SK-N-SH (cell line): ENCODE results near the gene FIZ1. TPM values are rescaled to one million over a fixed set of nuclear protein-coding genes. Genes with fewer than 3 reads are reported as not detected.
A peak's percentile ranks its signal among the peaks of the same experiment; 100 is the strongest.

ENCODE experiments used
- CTCF ChIA-PET: fragments of 300-600, 350-600 bp; formaldehyde crosslinking; extraction: SDS; loops from one replicate; lab custom pipeline; 2021; lab: Yijun Ruan, JAX
- POLR2A ChIA-PET: fragments of 350-600 bp; sonication (Branson Sonifier 250); formaldehyde crosslinking; extraction: SDS; loops from one replicate; lab custom pipeline; 2020; ENCODE audit warnings: antibody characterized with exemption, inconsistent platforms; lab: Yijun Ruan, JAX
- DNase-seq: peaks from one replicate; pipeline ENCODE4 v3.0.0; 2012
- H2AFZ ChIP-seq: fragments of 200-600 bp; sonication (generic); 2 replicates; pipeline ENCODE4 v1.8.1; 2016; ENCODE audit warnings: antibody characterized with exemption, mild to moderate bottlenecking, low read depth
- H3F3A ChIP-seq: fragments of 200-600 bp; sonication (generic); replicated peaks from 2 replicates; pipeline ENCODE3; 2016; ENCODE audit warnings: antibody characterized with exemption, mild to moderate bottlenecking; ENCODE audit not compliant: insufficient read depth
- H3K27ac ChIP-seq, 2 experiments: fragments of 200-500 bp in 1 of 2; fragments of 200-600 bp in 1 of 2; sonication (Bioruptor generic) in 1 of 2; sonication (generic), shearing (Covaris generic) in 1 of 2; 2 replicates each; pipeline versions ENCODE4 v1.5.1 to v1.6.1; 2014 to 2016; ENCODE audit warnings: low read depth in 2 of 2, inconsistent platforms in 1 of 2, low read length in 1 of 2, mild to moderate bottlenecking in 1 of 2, mixed read lengths in 1 of 2
- H3K27me3 ChIP-seq: fragments of 200-600 bp; sonication (generic), shearing (Covaris generic); 2 replicates; pipeline ENCODE4 v1.6.1; 2016; ENCODE audit warnings: mixed run types; ENCODE audit not compliant: insufficient read depth
- H3K36me3 ChIP-seq, 2 experiments: fragments of 200-500 bp in 1 of 2; fragments of 200-600 bp in 1 of 2; sonication (Bioruptor generic) in 1 of 2; sonication (generic) in 1 of 2; replicated peaks in 1 of 2; 2 replicates each; pipeline versions ENCODE3 to v1.5.1; 2014 to 2016; ENCODE audit warnings: low read length in 1 of 2, mild to moderate bottlenecking in 1 of 2; ENCODE audit not compliant: insufficient read depth in 2 of 2, control insufficient read depth in 1 of 2
- H3K4me1 ChIP-seq, 2 experiments: fragments of 200-500 bp in 1 of 2; fragments of 200-600 bp in 1 of 2; sonication (Bioruptor generic) in 1 of 2; sonication (generic), shearing (Covaris generic) in 1 of 2; 2 replicates each; pipeline versions ENCODE4 v1.5.1 to v1.6.1; 2014 to 2016; ENCODE audit warnings: low read depth in 1 of 2, low read length in 1 of 2, mixed run types in 1 of 2; ENCODE audit not compliant: insufficient read depth in 2 of 2, control insufficient read depth in 1 of 2
- H3K4me2 ChIP-seq: fragments of 200-600 bp; sonication (generic), shearing (Covaris generic); 2 replicates; pipeline ENCODE4 v1.6.1; 2017; ENCODE audit warnings: mixed run types
- H3K4me3 ChIP-seq, 2 experiments: fragments of 200-500 bp in 1 of 2; fragments of 200-600 bp in 1 of 2; sonication (Bioruptor generic) in 1 of 2; sonication (generic), shearing (Covaris generic) in 1 of 2; 2 replicates each; pipeline versions ENCODE4 v1.5.1 to v1.8.1; 2014 to 2016; ENCODE audit warnings: low read depth in 2 of 2, inconsistent platforms in 1 of 2, low read length in 1 of 2, mild to moderate bottlenecking in 1 of 2, mixed read lengths in 1 of 2, moderate library complexity in 1 of 2
- H3K79me2 ChIP-seq: fragments of 200-600 bp; sonication (generic); 2 replicates; pipeline ENCODE4 v1.8.1; 2017; ENCODE audit warnings: mild to moderate bottlenecking; ENCODE audit not compliant: insufficient read depth
- H3K9ac ChIP-seq: fragments of 200-600 bp; sonication (generic); 2 replicates; pipeline ENCODE4 v1.6.1; 2017; ENCODE audit warnings: mixed run types
- H3K9me2 ChIP-seq: fragments of 200-600 bp; sonication (generic); 2 replicates; pipeline ENCODE4 v1.6.1; 2017; ENCODE audit warnings: mixed run types
- H3K9me3 ChIP-seq: fragments of 200-600 bp; sonication (generic); 2 replicates; pipeline ENCODE4 v1.6.1; 2017; ENCODE audit warnings: mixed run types, mild to moderate bottlenecking, moderate library complexity
- H4K20me1 ChIP-seq: fragments of 200-600 bp; sonication (generic); 2 replicates; pipeline ENCODE4 v1.6.1; 2017; ENCODE audit warnings: mild to moderate bottlenecking, mixed run types; ENCODE audit not compliant: insufficient read depth
- CHD2 ChIP-seq: fragments of 150-350 bp; IDR thresholded peaks from 2 replicates; pipeline ENCODE4 v1.6.1; 2018; ENCODE audit warnings: low read length; ENCODE audit not compliant: partially characterized antibody
- ELF1 ChIP-seq: IDR thresholded peaks from 2 replicates; pipeline ENCODE4 v1.4.0; 2012
- EP300 ChIP-seq, 2 experiments: IDR thresholded peaks; 2 replicates each; pipeline versions ENCODE4 v1.4.0 to v1.6.1; 2012; ENCODE audit warnings: borderline replicate concordance in 1 of 2, low read depth in 1 of 2, low read length in 1 of 2
- FOSL2 ChIP-seq: IDR thresholded peaks from 2 replicates; pipeline ENCODE4 v1.4.0; 2012; ENCODE audit warnings: low read depth, mild to moderate bottlenecking, moderate library complexity, borderline replicate concordance
- GABPA ChIP-seq: IDR thresholded peaks from 2 replicates; pipeline ENCODE4 v1.4.0; 2012; ENCODE audit warnings: low read depth, mild to moderate bottlenecking
- JUND ChIP-seq: IDR thresholded peaks from 2 replicates; pipeline ENCODE4 v1.4.0; 2012
- MEF2A ChIP-seq: IDR thresholded peaks from 2 replicates; pipeline ENCODE4 v1.4.0; 2012; ENCODE audit warnings: low read depth, borderline replicate concordance
- MXI1 ChIP-seq: IDR thresholded peaks from 2 replicates; pipeline ENCODE4 v1.6.1; 2012; ENCODE audit warnings: mild to moderate bottlenecking, low read depth, low read length, improper control_type of control experiment
- NRF1 ChIP-seq: IDR thresholded peaks from 2 replicates; pipeline ENCODE4 v1.6.1; 2012; ENCODE audit warnings: low read depth, mild to moderate bottlenecking, low read length
- RFX5 ChIP-seq: IDR thresholded peaks from 2 replicates; pipeline ENCODE4 v1.6.1; 2012; ENCODE audit warnings: mild to moderate bottlenecking, improper control_type of control experiment, low read length
- RXRA ChIP-seq: IDR thresholded peaks from 2 replicates; pipeline ENCODE4 v1.4.0; 2012; ENCODE audit warnings: low read depth, mild to moderate bottlenecking, borderline replicate concordance
- SMC3 ChIP-seq: IDR thresholded peaks from 2 replicates; pipeline ENCODE4 v1.6.1; 2012; ENCODE audit warnings: low read depth, low read length, improper control_type of control experiment
- TAF1 ChIP-seq: IDR thresholded peaks from 2 replicates; pipeline ENCODE4 v1.6.1; 2012; ENCODE audit warnings: low read depth, mild to moderate bottlenecking, low read length, moderate library complexity, borderline replicate concordance
- TCF12 ChIP-seq: IDR thresholded peaks from 2 replicates; pipeline ENCODE4 v1.4.0; 2012
- TEAD4 ChIP-seq: IDR thresholded peaks from 2 replicates; pipeline ENCODE4 v1.4.0; 2012; ENCODE audit warnings: mild to moderate bottlenecking, borderline replicate concordance; ENCODE audit not compliant: insufficient read depth
- YY1 ChIP-seq: IDR thresholded peaks from 2 replicates; pipeline ENCODE4 v1.4.0; 2012; ENCODE audit warnings: low read depth, mild to moderate bottlenecking
- ZBTB33 ChIP-seq: IDR thresholded peaks from 2 replicates; pipeline ENCODE4 v1.4.0; 2012; ENCODE audit warnings: low read depth, borderline replicate concordance
- WGBS: methylation state at CpG from one replicate; pipeline ENCODE4 v1.1.6; 2017; ENCODE audit warnings: low lambda C conversion rate; 5-methylcytosine and 5-hydroxymethylcytosine counted together
- polyA plus RNA-seq, 3 experiments: library from polyadenylated mRNA; depleted of rRNA; stranded (reverse); fragments of >200 nt; gene quantifications; 2 replicates each; pipeline ENCODE4 v1.2.3, GENCODE V29; 2012
- TF ChIP-seq, protein P1 (sequence below): IDR thresholded peaks from 2 replicates; pipeline ENCODE4 v1.4.0; 2012; ENCODE audit warnings: low read depth
- TF ChIP-seq, protein P2 (sequence below): IDR thresholded peaks from 2 replicates; pipeline ENCODE4 v1.4.0; 2012; ENCODE audit warnings: low read depth, borderline replicate concordance
- TF ChIP-seq, protein P3 (sequence below): IDR thresholded peaks from 2 replicates; pipeline ENCODE4; 2012
- TF ChIP-seq, protein P4 (sequence below): fragments of 200-600 bp; sonication (generic); IDR thresholded peaks from 2 replicates; pipeline ENCODE4 v1.6.1; 2017; ENCODE audit warnings: antibody characterized with exemption, mild to moderate bottlenecking, moderate library complexity
- TF ChIP-seq, protein P5 (sequence below): fragments of 150-350 bp; IDR thresholded peaks from 2 replicates; pipeline ENCODE4 v1.6.1; 2017; ENCODE audit warnings: antibody characterized with exemption, low read length, low read depth, borderline replicate concordance

FIZ1 gene
- polyA plus RNA-seq, 1 of the 3 experiments (the other 2 are of a cell fraction), result 5.7 TPM

DNA sequence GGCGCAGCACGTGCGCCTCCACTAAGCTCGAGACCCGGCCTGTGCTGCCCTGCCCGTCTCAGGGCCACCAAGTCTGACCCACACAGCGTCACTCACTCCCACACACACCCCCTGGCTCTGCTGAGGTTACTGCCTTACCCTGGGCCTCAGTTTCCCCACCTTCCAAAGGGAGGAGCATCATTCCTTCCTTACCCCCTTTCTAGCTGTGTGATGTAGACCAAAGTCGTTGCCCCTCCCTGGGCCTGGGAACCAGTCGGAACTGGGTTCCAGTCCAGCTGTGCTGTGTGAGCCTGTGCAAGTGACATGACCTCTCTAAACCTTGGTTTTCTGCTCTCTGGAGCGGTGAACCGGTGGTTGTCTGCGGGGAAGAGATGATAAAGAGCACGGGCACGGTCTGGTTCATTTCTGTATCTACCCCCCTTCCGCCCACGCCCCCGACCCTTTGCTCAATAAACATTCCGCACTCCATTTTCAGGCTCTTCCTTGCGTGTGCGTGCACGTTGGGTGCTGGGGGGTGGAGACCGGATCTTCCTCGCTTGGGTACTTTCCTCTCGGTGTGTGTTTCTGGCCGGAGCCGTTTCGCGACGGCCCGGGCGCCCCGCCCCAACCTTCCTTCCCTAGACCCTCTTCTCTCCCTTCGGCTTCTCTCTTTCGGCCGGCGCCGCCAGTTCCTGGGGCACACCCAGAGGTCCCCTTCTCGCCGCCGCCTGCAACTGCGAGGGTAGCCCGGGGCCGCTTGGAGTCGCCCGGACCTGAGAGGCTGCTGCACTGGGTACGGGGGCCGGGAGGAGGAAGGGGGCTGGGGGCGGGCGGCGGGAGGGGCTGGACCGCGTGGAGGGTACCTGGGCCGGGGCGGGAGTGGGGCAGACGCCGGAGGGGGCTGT is 43.9 kb upstream of the FIZ1 start, which contains the start of gene ZNF581:
Gene ZNF581, plus strand, starts transcription at position 647 of the 884 bp plus-strand sequence. CDS start 923 bp downstream, outside the sequence.
- Histone ChIP-seq H3K9ac (peak within 1 kb of the TSS; percentile 86), H3K27ac (peak within 1 kb of the TSS; percentile 85 to 88), H3F3A (peaks cover 42% of the 10 kb centered on the region), H2AFZ (no peak within 1 kb of the TSS), H3K27me3 (no peaks in the 10 kb centered on the region), H3K4me3 (peak within 1 kb of the TSS; percentile 53 to 81), H3K4me1 (peaks cover 21 to 43% of the 10 kb centered on the region in 2 experiments; a peak in 2 of 4 replicates), H3K36me3 (peaks cover 4 to 13% of the 10 kb centered on the region in 2 experiments), H3K9me3 (no peaks in the 10 kb centered on the region), H3K9me2 (no peaks in the 10 kb centered on the region), H4K20me1 (no peaks in the 10 kb centered on the region), H3K4me2 (peak within 1 kb of the TSS; percentile 95), H3K79me2 (peaks cover 82% of the 10 kb centered on the region)
- WGBS, result 7% methylated on average over 47 of the region's 56 CpGs
- DNase-seq, result peak; percentile 90
- POLR2A ChIA-PET, result interaction anchor here (1.2 kb wide), 1 partner anchor 11 kb away, joined by 4 read pairs; the partner anchor contains the start of gene U2AF2
- CTCF ChIA-PET, result interaction anchor here (1.2 to 3.9 kb wide), 4 partner anchors 11 to 37 kb away, joined by 3 to 22 read pairs (median 7); partner anchors contain the start of gene U2AF2
- peak; percentile 62 for TF ChIP-seq ELF1
- peak; percentile 79 for TF ChIP-seq TAF1
- TF ChIP-seq, protein P1, sequence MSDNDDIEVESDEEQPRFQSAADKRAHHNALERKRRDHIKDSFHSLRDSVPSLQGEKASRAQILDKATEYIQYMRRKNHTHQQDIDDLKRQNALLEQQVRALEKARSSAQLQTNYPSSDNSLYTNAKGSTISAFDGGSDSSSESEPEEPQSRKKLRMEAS, result peak; percentile 86
- TF ChIP-seq, protein P2, sequence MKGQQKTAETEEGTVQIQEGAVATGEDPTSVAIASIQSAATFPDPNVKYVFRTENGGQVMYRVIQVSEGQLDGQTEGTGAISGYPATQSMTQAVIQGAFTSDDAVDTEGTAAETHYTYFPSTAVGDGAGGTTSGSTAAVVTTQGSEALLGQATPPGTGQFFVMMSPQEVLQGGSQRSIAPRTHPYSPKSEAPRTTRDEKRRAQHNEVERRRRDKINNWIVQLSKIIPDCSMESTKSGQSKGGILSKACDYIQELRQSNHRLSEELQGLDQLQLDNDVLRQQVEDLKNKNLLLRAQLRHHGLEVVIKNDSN, result peak; percentile 42; the same call in 1 of the 2 replicates
- TF ChIP-seq FOSL2, result peak; percentile 18; the same call in 1 of the 2 replicates
- peak; percentile 21; the same call in 1 of the 2 replicates for TF ChIP-seq TCF12
- TF ChIP-seq SMC3, result no peak
- TF ChIP-seq TEAD4, result 0 out of 2 replicates have a peak, but pooled peaks have one; percentile 19
- TF ChIP-seq RXRA, result no peak; the same call in 1 of the 2 replicates
- TF ChIP-seq MEF2A, result no peak
- TF ChIP-seq, protein P3, sequence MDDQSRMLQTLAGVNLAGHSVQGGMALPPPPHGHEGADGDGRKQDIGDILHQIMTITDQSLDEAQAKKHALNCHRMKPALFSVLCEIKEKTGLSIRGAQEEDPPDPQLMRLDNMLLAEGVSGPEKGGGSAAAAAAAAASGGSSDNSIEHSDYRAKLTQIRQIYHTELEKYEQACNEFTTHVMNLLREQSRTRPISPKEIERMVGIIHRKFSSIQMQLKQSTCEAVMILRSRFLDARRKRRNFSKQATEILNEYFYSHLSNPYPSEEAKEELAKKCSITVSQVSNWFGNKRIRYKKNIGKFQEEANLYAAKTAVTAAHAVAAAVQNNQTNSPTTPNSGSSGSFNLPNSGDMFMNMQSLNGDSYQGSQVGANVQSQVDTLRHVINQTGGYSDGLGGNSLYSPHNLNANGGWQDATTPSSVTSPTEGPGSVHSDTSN, result peak; percentile 57
- TF ChIP-seq NRF1, result no peak
- peak; percentile 40; the same call in 1 of the 2 replicates for TF ChIP-seq JUND
- 0 out of 2 replicates have a peak, but pooled peaks have one; percentile 38 for TF ChIP-seq ZBTB33
- peak in 1 of 2 experiments; percentile 34; a peak in 1 of 4 replicates for TF ChIP-seq EP300 (IDR thresholded peaks at IDR 0.05; ENCODE audit: borderline replicate concordance in 1 of 2, low read depth in 1 of 2, low read length in 1 of 2)
- TF ChIP-seq, protein P4, sequence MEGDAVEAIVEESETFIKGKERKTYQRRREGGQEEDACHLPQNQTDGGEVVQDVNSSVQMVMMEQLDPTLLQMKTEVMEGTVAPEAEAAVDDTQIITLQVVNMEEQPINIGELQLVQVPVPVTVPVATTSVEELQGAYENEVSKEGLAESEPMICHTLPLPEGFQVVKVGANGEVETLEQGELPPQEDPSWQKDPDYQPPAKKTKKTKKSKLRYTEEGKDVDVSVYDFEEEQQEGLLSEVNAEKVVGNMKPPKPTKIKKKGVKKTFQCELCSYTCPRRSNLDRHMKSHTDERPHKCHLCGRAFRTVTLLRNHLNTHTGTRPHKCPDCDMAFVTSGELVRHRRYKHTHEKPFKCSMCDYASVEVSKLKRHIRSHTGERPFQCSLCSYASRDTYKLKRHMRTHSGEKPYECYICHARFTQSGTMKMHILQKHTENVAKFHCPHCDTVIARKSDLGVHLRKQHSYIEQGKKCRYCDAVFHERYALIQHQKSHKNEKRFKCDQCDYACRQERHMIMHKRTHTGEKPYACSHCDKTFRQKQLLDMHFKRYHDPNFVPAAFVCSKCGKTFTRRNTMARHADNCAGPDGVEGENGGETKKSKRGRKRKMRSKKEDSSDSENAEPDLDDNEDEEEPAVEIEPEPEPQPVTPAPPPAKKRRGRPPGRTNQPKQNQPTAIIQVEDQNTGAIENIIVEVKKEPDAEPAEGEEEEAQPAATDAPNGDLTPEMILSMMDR, result no peak
- TF ChIP-seq RFX5, result no peak
- TF ChIP-seq, protein P5, sequence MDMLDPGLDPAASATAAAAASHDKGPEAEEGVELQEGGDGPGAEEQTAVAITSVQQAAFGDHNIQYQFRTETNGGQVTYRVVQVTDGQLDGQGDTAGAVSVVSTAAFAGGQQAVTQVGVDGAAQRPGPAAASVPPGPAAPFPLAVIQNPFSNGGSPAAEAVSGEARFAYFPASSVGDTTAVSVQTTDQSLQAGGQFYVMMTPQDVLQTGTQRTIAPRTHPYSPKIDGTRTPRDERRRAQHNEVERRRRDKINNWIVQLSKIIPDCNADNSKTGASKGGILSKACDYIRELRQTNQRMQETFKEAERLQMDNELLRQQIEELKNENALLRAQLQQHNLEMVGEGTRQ, result no peak
- TF ChIP-seq GABPA, result peak; percentile 79
- peak; percentile 67; the same call in 1 of the 2 replicates for TF ChIP-seq YY1
- peak; percentile 79 for TF ChIP-seq CHD2
- TF ChIP-seq MXI1, result peak; percentile 78
